Stimulated activated CD4-positive, alpha-beta T cell treated with anti-CD3 and anti-CD28 coated beads, Interleukin-4, amount 100 ng/mL, for 48 hours (primary cell): Measurements from ENCODE around the gene KIAA1191.
"Not testable (repeated sequence)": the region's sequence is repeated elsewhere in the genome, so short reads cannot be mapped to it uniquely, and the experiment has no call there.

Experiments used
- DNase-seq, 2 donors: peaks; one replicate each; pipeline ENCODE4 v3.0.0-alpha.2; 2020; ENCODE audit warnings: low read depth in 2 of 2

KIAA1191 gene

DNA sequence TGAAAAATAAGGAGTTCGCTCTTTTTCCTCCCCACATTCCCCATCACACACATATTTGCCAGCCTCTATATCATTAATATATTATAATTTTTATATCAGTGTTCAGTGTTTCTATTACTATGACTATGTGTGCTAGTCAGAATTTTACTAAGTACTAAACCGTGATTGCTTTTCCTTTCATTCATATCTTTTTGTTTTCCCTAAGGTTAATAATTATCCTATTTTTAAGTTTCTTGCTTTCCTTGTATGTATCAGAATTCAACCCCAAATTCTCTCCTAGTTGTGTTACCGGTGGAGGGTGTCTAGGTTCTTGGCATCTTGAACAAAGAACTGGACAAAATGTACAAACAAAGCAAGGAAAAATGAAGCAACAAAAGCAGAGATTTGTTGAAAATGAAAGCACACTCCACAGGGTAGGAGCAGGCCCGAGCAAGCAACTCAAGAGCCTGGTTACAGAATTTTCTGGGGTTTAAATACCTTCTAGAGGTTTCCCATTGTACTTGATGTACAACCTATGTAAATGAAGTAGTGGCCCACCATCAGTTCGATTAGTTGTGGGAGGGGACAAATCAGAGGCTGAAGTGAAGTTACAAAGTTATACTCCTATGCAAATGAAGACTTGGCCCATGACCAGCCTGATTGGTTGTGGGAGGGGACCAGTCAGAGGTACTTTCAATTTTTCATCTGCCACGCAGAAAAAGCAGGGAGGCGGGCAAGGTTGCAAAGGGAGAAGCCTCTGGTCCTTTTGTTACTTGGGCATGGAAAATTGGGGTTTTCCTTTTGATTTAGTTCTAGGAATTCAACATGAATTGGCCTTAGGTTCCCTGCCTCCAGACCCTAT, 43.8 kb downstream of the KIAA1191 start:
- DNase-seq = no peak

DNA sequence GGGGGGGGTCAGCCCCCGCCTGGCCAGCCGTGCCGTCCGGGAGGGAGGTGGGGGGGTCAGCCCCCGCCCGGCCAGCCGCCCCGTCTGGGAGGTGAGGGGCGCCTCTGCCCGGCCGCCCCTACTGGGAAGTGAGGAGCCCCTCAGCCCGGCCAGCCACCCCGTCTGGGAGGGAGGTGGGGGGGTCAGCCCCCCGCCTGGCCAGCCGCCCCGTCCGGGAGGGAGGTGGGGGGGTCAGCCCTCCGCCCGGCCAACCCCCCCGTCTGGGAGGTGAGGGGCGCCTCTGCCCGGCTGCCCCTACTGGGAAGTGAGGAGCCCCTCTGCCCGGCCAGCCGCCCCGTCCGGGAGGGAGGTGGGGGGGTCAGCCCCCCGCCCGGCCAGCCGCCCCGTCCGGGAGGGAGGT, 56.2 kb downstream of the KIAA1191 start:
- not testable (repeated sequence) for DNase-seq
